Measurements from ENCODE around the gene MPP2.

The MPP2 gene

DNA sequence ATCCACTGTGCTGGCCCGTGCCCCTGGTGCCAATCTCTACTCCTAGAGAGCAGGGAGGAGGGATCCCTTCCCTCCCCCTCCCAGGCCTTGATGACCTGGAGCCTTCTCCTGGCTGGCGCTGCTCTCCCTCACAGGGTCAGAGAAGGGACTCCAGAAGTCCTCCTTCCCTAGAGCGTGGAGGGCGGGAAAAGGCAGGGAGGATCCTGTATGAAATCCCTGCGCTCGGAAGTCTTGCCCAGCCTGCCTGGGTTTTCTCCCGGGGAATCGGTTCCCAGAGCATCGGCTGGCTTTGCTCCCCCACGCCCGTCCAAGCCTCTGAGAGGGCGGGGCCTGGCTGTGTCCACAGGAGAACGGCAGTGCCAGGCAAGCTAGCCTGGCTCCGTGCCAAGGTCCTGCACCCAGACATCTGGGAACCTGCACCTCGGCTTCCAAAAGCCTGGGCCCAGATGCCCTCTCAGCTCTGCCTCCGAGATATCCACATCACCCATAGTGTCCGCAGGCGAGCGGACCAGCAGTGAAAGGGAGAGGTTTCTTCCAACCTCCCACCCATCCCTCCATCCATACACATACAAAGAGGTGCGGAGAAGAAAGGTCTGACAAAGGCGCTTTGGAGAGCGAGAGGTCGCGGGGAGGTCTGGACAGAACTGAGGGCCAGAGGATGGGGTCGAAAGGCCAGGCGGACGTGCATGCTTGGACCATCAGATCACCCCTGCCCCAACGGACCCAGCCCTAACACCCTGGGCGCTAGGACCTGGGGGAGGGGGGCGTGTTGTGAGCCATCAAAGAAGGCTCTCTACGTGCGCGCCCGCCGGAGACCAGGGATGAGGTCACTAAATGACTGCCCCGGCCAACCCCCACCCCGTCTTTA, 1.1 kb downstream of the MPP2 start:
- Histone ChIP-seq H3K4me2 (no peak overlapping the region; the same call in 1 of the 2 replicates), H3K4me3 (IDR thresholded peaks at IDR 0.05; ENCODE audit: insufficient read depth, low read depth, low read length) (no peak overlapping the region), H3K27ac (no peak overlapping the region), H2AFZ (ENCODE audit: low read depth) (no peak overlapping the region), H3K79me2 (ENCODE audit: insufficient read depth, low read depth) (no peaks in the 10 kb centered on the region), H3K4me1 (ENCODE audit: low read depth, poor library complexity, severe bottlenecking) (peaks cover 15% of the 10 kb centered on the region), H3K9ac (no peak overlapping the region), H3K36me3 (ENCODE audit: insufficient read depth) (no peaks in the 10 kb centered on the region), H3K27me3 (ENCODE audit: insufficient read depth, low read depth) (peaks cover 55% of the 10 kb centered on the region), H4K20me1 (ENCODE audit: insufficient read depth) (no peaks in the 10 kb centered on the region)
- TF ChIP-seq, protein P1, sequence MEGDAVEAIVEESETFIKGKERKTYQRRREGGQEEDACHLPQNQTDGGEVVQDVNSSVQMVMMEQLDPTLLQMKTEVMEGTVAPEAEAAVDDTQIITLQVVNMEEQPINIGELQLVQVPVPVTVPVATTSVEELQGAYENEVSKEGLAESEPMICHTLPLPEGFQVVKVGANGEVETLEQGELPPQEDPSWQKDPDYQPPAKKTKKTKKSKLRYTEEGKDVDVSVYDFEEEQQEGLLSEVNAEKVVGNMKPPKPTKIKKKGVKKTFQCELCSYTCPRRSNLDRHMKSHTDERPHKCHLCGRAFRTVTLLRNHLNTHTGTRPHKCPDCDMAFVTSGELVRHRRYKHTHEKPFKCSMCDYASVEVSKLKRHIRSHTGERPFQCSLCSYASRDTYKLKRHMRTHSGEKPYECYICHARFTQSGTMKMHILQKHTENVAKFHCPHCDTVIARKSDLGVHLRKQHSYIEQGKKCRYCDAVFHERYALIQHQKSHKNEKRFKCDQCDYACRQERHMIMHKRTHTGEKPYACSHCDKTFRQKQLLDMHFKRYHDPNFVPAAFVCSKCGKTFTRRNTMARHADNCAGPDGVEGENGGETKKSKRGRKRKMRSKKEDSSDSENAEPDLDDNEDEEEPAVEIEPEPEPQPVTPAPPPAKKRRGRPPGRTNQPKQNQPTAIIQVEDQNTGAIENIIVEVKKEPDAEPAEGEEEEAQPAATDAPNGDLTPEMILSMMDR (conservative IDR thresholded peaks at IDR 0.05; ENCODE audit: low read depth, low read length), result no peak

DNA sequence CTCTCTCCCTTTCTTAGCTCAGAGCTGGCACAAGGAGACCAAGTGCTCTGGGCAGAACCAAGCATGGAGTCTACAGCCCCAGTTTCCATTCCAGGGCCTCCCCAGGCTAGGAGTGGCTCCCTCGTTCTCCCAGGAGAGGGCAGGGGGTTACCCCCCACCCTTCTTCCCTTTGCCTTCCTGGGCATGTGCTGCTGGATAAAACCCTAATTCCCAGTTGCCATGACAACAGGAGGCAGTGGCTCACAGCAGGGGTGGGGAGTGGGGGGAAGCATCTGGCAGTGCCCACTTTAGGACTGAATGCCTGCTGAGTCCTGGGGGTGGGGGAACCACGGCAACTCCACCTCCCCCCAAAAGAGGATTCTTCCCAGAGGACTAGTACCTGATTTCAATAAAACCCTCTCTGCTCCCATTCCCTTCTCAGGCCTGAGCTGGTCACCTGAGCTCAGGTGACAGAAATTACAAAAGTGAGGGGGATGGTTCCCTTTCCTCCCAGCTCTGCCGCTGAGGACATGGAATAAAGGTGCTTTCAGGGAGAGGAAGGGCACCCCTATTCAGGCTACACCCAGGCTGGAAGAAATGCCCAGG, 1.8 kb downstream of the MPP2 start:
- Histone ChIP-seq H3K4me3 (IDR thresholded peaks at IDR 0.05; ENCODE audit: insufficient read depth, low read depth, low read length) (no peak overlapping the region), H3K27me3 (ENCODE audit: insufficient read depth, low read depth) (peaks cover 55% of the 10 kb centered on the region), H4K20me1 (ENCODE audit: insufficient read depth) (no peaks in the 10 kb centered on the region), H3K4me2 (no peak overlapping the region), H3K9ac (no peak overlapping the region), H2AFZ (ENCODE audit: low read depth) (no peak overlapping the region), H3K27ac (no peak overlapping the region), H3K79me2 (ENCODE audit: insufficient read depth, low read depth) (no peaks in the 10 kb centered on the region), H3K4me1 (ENCODE audit: low read depth, poor library complexity, severe bottlenecking) (peaks cover 19% of the 10 kb centered on the region), H3K36me3 (ENCODE audit: insufficient read depth) (no peaks in the 10 kb centered on the region)
- TF ChIP-seq, protein P1 (conservative IDR thresholded peaks at IDR 0.05; ENCODE audit: low read depth, low read length), result no peak

DNA sequence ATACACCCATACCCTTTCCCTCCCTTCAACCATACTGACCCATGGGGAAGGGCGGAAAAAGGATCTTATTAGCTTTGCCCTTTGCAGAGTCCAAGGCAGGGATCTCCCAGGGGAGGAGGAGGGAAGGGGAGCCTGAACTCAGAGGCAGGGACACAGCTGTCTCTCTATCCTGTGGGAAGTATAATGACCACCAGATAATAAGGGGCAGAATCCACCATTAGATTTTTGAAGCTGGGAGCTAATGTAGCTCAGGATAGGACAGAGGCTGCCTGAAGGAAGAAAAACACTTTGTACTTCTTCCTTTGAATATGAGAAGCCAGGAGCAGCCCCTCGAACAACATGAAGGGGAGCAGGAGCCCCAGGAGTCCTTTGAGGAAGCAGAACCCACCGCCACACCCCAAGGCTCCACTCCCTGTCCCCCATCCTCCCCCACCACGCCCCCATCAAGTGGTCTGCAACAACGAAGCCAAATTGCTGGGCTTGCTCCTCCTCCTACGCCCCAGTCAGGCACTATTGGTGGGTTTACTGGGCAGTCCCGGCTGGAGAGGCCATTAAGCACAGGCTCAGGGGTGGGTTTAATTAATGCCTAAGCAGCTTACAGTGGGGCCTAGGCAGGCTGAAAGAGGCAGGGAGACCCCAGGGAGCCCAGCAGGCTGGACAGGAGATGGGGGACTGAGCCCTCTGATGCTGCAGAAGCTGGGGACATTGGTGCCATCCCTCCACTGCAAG, 5.3 kb downstream of the MPP2 start:
- no peak overlapping the region for H3K9ac ChIP-seq
- no peaks in the 10 kb centered on the region for H4K20me1 ChIP-seq (ENCODE audit: insufficient read depth)
- H3K27ac ChIP-seq, result no peak overlapping the region
- TF ChIP-seq, protein P1 (conservative IDR thresholded peaks at IDR 0.05; ENCODE audit: low read depth, low read length), result no peak
- H2AFZ ChIP-seq (ENCODE audit: low read depth), result no peak overlapping the region
- no peak overlapping the region for H3K4me2 ChIP-seq
- H3K27me3 ChIP-seq (ENCODE audit: insufficient read depth, low read depth), result peaks cover 24% of the 10 kb centered on the region
- H3K36me3 ChIP-seq (ENCODE audit: insufficient read depth), result no peaks in the 10 kb centered on the region
- no peaks in the 10 kb centered on the region for H3K79me2 ChIP-seq (ENCODE audit: insufficient read depth, low read depth)
- peaks cover 20% of the 10 kb centered on the region for H3K4me1 ChIP-seq (ENCODE audit: low read depth, poor library complexity, severe bottlenecking)
- H3K4me3 ChIP-seq (IDR thresholded peaks at IDR 0.05; ENCODE audit: insufficient read depth, low read depth, low read length), result no peak overlapping the region

DNA sequence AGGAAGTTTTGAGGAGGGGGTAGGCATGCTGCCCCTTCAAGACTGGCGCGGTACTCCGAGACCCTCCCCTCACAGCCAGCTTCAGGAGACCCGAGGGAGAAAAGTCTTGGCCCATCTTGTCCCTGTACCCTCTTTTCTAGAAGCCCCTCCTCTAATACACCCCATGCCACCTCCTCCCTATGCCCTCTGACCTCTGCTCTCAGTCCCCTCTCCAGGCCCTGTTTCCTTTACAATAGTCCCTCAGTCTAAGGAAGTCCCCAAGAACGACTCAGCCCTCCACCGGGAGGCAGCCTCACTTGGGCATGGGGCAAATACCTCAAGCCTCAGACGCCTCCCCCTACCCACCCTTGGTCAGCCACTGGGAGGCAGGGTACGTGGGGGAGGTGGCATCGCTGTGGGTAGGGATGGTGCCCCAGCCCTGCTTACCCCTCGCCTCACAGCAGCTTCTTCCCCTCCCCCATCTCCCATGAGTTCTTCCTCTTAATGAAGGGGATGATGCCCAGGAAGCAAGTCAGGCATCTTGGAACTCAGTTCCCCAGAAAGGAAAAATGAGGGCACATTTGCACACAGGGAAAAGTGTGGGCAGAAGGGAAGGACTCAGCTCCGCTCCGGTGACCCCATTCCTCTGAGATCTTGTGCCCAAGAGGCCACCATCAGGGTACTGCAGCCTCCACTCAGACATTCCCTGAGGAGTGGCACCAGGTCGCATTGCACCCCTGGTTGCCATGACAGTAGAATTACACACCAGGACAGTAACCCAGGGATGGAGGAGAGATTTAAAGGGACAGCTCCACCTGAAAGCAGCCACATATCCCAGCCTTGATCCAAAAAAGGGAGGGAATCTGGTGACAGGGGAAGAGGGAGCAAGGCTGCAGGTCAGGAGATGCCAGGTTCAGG, 6.2 kb downstream of the MPP2 start:
- TF ChIP-seq, protein P1 (conservative IDR thresholded peaks at IDR 0.05; ENCODE audit: low read depth, low read length), result no peak
- H3K4me3 ChIP-seq (IDR thresholded peaks at IDR 0.05; ENCODE audit: insufficient read depth, low read depth, low read length), result peak overlapping the region; percentile 62
- no peaks in the 10 kb centered on the region for H4K20me1 ChIP-seq (ENCODE audit: insufficient read depth)
- H2AFZ ChIP-seq (ENCODE audit: low read depth), result peak overlapping the region; percentile 92
- peaks cover 20% of the 10 kb centered on the region for H3K4me1 ChIP-seq (ENCODE audit: low read depth, poor library complexity, severe bottlenecking)
- H3K79me2 ChIP-seq (ENCODE audit: insufficient read depth, low read depth), result no peaks in the 10 kb centered on the region
- peak overlapping the region; percentile 22; the same call in 1 of the 2 replicates for H3K9ac ChIP-seq
- H3K27ac ChIP-seq, result no peak overlapping the region
- H3K27me3 ChIP-seq (ENCODE audit: insufficient read depth, low read depth), result peaks cover 15% of the 10 kb centered on the region
- no peaks in the 10 kb centered on the region for H3K36me3 ChIP-seq (ENCODE audit: insufficient read depth)
- H3K4me2 ChIP-seq, result peak overlapping the region; percentile 80
